ENCODE measurements around the gene PRRC2C. TPM values are rescaled to one million over a fixed set of nuclear protein-coding genes. Genes with fewer than 3 reads are reported as not detected.
"Not testable (repeated sequence)": the region's sequence is repeated elsewhere in the genome, so short reads cannot be mapped to it uniquely, and the experiment has no call there.

PRRC2C gene
- polyA plus RNA-seq, 1 of the 3 experiments (the other 2 are of a cell fraction) = 39.9 TPM

DNA sequence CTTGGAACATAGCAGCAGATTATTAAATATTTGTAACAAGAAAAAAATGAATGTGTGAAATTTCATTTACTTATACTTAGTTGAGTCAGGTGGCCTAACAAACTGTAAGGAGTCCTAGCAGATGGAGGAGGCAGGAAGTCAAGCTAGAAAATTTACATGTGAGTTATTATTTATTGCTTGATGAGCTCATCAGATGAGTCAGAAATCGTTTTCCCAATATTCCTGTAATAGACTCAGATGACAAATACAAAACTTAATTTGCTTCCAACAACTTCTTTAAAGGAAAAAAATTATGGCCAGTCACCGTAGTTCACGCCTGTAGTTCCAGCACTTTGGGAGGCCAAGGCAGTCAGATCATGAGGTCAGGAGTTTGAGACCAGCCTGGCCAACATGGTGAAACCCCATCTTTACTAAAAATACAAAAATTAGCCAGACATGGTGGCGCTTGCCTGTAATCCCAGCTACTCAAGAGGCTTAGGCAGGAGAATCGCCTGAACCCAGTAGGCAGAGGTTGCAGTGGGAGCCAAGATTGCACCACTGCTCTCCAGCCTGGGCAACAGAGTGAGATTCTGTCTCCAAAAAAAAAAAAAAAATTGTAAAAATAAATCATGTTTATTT is 43.9 kb upstream of the PRRC2C start:
- TF ChIP-seq EP300 (IDR thresholded peaks at IDR 0.05; ENCODE audit: borderline replicate concordance in 1 of 2, low read depth in 1 of 2, low read length in 1 of 2) = peak in 1 of 2 experiments; percentile 36; a peak in 1 of 4 replicates
- TF ChIP-seq JUND (IDR thresholded peaks at IDR 0.05) = peak; percentile 83
- peak; percentile 80 for TF ChIP-seq FOSL2 (IDR thresholded peaks at IDR 0.05; ENCODE audit: borderline replicate concordance, low read depth)
- TF ChIP-seq TCF12 (IDR thresholded peaks at IDR 0.05) = peak; percentile 61
- TF ChIP-seq, protein P1, sequence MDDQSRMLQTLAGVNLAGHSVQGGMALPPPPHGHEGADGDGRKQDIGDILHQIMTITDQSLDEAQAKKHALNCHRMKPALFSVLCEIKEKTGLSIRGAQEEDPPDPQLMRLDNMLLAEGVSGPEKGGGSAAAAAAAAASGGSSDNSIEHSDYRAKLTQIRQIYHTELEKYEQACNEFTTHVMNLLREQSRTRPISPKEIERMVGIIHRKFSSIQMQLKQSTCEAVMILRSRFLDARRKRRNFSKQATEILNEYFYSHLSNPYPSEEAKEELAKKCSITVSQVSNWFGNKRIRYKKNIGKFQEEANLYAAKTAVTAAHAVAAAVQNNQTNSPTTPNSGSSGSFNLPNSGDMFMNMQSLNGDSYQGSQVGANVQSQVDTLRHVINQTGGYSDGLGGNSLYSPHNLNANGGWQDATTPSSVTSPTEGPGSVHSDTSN (IDR thresholded peaks at IDR 0.05) = peak; percentile 71
- TF ChIP-seq MEF2A (IDR thresholded peaks at IDR 0.05; ENCODE audit: borderline replicate concordance, low read depth) = peak; percentile 69; the same call in 1 of the 2 replicates
- H3K27ac ChIP-seq (ENCODE audit: low read depth in 2 of 2, low read length in 1 of 2) = peak overlapping the region in 1 of 2 experiments; percentile 89; a peak in 2 of 4 replicates
- H3K79me2 ChIP-seq (ENCODE audit: insufficient read depth); H3K9me2 ChIP-seq; H3K27me3 ChIP-seq (ENCODE audit: insufficient read depth); H3K9ac ChIP-seq; DNase-seq; CTCF ChIA-PET; H3K9me3 ChIP-seq; H4K20me1 ChIP-seq (ENCODE audit: insufficient read depth); H3K4me3 ChIP-seq (ENCODE audit: low read depth in 2 of 2, low read length in 1 of 2); H3K36me3 ChIP-seq (replicated peaks in 1 of 2; ENCODE audit: control insufficient read depth in 1 of 2, insufficient read depth in 2 of 2, low read length in 1 of 2); POLR2A ChIA-PET; H3K4me2 ChIP-seq: not testable (repeated sequence)
- H3F3A ChIP-seq (replicated peaks; ENCODE audit: insufficient read depth) = peaks cover 35% of the 10 kb centered on the region
- peak overlapping the region; percentile 58; the same call in 1 of the 2 replicates for H2AFZ ChIP-seq (ENCODE audit: low read depth)
- H3K4me1 ChIP-seq (ENCODE audit: control insufficient read depth in 1 of 2, insufficient read depth in 2 of 2, low read depth in 1 of 2, low read length in 1 of 2) = peaks cover 0 to 11% of the 10 kb centered on the region in 2 experiments; a peak in 1 of 4 replicates
- WGBS (ENCODE audit: low lambda C conversion rate) = 20% methylated on average over 5 of the region's 5 CpGs

DNA sequence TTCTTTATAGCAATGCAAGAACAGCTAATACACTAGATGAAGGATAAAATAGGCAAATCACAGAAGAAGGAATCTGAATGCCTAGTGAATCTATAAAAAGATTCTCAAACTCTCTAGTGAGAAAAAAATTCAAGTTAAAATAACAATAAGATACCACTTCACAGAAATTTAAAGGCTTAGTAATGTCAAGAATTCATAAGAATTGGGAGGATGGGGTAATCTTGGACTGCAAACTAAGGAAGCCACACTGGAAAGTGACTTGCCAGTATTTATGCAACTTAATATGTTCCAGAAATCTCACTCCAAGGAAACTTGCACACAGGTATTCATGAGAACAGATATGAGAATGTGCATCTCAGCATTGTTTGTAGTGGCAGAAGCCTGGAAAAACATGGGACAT is 38.9 kb upstream of the PRRC2C start:
- POLR2A ChIA-PET = no interaction called here
- no peak overlapping the region for H3K4me2 ChIP-seq
- H3K27me3 ChIP-seq (ENCODE audit: insufficient read depth) = no peaks in the 10 kb centered on the region
- H3K9ac ChIP-seq = no peak overlapping the region
- CTCF ChIA-PET = no interaction called here
- H2AFZ ChIP-seq (ENCODE audit: low read depth) = no peak overlapping the region
- no peak overlapping the region for H3K4me3 ChIP-seq (ENCODE audit: low read depth in 2 of 2, low read length in 1 of 2)
- no peaks in the 10 kb centered on the region; the same call in 1 of the 2 replicates for H3K79me2 ChIP-seq (ENCODE audit: insufficient read depth)
- no peaks in the 10 kb centered on the region for H4K20me1 ChIP-seq (ENCODE audit: insufficient read depth)
- H3K36me3 ChIP-seq (replicated peaks in 1 of 2; ENCODE audit: control insufficient read depth in 1 of 2, insufficient read depth in 2 of 2, low read length in 1 of 2) = no peaks in the 10 kb centered on the region
- H3K9me2 ChIP-seq = no peaks in the 10 kb centered on the region
- H3K27ac ChIP-seq (ENCODE audit: low read depth in 2 of 2, low read length in 1 of 2) = no peak overlapping the region
- TF ChIP-seq, protein P1 (IDR thresholded peaks at IDR 0.05) = no peak
- TF ChIP-seq NFIC (IDR thresholded peaks at IDR 0.05; ENCODE audit: borderline replicate concordance) (no peak), RFX5 (IDR thresholded peaks at IDR 0.05; ENCODE audit: low read length) (no peak), GABPA (IDR thresholded peaks at IDR 0.05; ENCODE audit: low read depth) (no peak), SMC3 (IDR thresholded peaks at IDR 0.05; ENCODE audit: low read depth, low read length) (no peak)
- TF ChIP-seq, protein P2, sequence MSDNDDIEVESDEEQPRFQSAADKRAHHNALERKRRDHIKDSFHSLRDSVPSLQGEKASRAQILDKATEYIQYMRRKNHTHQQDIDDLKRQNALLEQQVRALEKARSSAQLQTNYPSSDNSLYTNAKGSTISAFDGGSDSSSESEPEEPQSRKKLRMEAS (IDR thresholded peaks at IDR 0.05; ENCODE audit: low read depth) = no peak
- H3K9me3 ChIP-seq = no peaks in the 10 kb centered on the region
- 0 out of 4 replicates have a peak, but pooled peaks cover 0 to 3% of the 10 kb centered on the region in 2 experiments for H3K4me1 ChIP-seq (ENCODE audit: control insufficient read depth in 1 of 2, insufficient read depth in 2 of 2, low read depth in 1 of 2, low read length in 1 of 2)
- H3F3A ChIP-seq (replicated peaks; ENCODE audit: insufficient read depth) = peaks cover 6% of the 10 kb centered on the region
- no peak for DNase-seq

Measured in SK-N-SH (cell line).